ENCODE data around the gene MYL6B.

MYL6B gene

DNA sequence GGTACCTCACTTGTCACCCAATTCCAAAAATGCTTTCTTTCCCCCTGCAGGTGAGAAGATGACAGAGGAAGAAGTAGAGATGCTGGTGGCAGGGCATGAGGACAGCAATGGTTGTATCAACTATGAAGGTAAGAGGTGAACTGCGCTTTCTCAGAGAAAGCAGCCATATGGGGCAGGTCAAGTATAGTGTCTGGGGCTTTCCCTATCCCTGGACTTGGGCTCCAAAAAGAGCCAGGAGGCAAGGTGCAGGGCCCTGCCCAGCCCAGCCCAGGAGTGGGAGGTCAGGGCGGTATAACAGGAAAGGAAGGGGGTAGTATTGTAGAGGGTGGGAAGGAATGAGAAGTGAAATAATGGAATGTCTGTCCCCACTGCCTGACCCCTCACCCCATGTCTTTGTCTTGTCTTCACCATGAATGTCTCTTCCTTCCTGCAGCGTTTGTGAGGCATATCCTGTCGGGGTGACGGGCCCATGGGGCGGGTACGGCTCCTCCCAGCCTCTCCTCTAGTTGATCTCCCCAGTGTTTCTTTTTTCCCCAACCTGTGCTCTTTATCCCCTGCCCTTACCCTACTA, 7.9 kb downstream of the MYL6B start:
- no peaks in the 10 kb centered on the region for H3K9me3 ChIP-seq (ENCODE audit: control insufficient read depth, insufficient read depth, low read length)
- H3K4me3 ChIP-seq (ENCODE audit: low read length) = no peak overlapping the region
- no peak for DNase-seq (ENCODE audit: low read depth, low spot score)
- H3K4me1 ChIP-seq (ENCODE audit: control insufficient read depth, insufficient read depth, low read length) = peaks cover 7% of the 10 kb centered on the region
- no CpG with 5 or more reads among the region's 7 CpGs for WGBS (ENCODE audit: insufficient coverage, insufficient read length)
- H3K27me3 ChIP-seq (ENCODE audit: control insufficient read depth, insufficient read depth, low read length) = no peaks in the 10 kb centered on the region
- no peak overlapping the region for H3K27ac ChIP-seq (ENCODE audit: low read length)
- peaks cover 45% of the 10 kb centered on the region for H3K36me3 ChIP-seq (ENCODE audit: control insufficient read depth, insufficient read depth, low read length)

DNA sequence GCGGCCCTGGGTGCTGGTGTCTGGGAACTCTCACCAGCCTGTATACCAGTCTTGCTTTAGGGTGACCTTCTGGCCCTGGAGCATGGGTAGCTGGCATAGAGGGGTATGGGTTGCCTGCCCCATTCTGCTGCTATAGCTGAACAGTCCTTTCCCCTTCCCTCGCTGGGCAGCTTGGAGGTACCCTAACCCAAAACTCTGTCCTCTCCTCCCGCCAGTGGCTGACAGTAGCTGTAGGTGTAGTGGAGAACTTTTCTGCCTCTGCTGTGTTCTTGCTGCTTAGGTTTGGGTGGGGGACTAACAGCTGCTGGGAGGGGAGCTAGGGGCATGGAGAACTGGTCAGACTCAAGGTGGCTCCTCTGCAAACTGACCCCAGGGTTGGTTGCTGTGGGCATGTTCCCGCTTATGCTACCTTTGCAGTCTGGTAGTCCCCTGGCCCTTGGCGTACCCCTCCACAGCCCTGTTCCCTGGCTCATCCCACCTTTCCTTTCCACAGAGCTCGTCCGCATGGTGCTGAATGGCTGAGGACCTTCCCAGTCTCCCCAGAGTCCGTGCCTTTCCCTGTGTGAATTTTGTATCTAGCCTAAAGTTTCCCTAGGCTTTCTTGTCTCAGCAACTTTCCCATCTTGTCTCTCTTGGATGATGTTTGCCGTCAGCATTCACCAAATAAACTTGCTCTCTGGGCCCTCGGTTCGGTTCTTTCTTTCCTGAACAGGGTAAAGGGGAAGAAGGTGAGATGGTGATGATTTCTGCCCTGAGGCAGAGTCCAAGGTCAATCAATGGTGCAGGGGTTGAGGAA, 8.7 kb downstream of the MYL6B start:
- H3K4me1 ChIP-seq (ENCODE audit: control insufficient read depth, insufficient read depth, low read length) = peaks cover 7% of the 10 kb centered on the region
- no peak overlapping the region for H3K4me3 ChIP-seq (ENCODE audit: low read length)
- H3K9me3 ChIP-seq (ENCODE audit: control insufficient read depth, insufficient read depth, low read length) = no peaks in the 10 kb centered on the region
- H3K36me3 ChIP-seq (ENCODE audit: control insufficient read depth, insufficient read depth, low read length) = peaks cover 46% of the 10 kb centered on the region
- no peaks in the 10 kb centered on the region for H3K27me3 ChIP-seq (ENCODE audit: control insufficient read depth, insufficient read depth, low read length)
- no peak overlapping the region for H3K27ac ChIP-seq (ENCODE audit: low read length)
- no peak for DNase-seq (ENCODE audit: low read depth, low spot score)
- WGBS (ENCODE audit: insufficient coverage, insufficient read length) = no CpG with 5 or more reads among the region's 11 CpGs

DNA sequence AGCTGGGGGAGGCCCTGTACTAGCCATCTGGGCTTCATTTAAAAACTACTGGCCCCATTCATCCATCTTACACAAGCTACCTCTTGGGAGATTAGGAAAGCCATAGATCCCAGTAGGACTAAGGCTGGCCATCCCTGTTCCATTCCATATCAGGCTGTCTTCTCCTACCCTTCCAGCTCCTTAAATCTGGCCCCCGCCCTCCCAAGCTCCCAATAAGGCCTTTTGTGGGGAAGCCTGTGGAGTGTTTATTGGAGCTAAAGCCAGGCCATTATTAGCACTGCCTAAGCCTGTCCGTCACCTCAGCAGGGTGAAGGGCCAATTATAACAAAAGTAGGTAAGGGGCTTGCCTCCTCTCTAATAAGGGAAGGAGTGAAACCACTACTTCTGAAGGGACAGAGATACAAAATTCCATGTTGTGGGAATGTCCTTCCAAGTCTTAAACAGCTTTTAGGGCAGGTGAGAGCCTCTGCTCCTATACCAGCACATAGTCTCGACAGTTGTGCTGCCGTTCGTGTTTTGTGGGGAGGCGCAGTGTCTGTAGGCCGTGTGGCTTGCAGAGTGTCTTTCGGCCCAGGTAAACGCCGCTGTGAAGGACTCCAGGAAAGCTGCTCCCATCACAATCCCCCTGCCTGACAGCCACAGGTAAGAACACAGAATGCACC, 9.4 kb downstream of the MYL6B start:
- no CpG with 5 or more reads among the region's 10 CpGs for WGBS (ENCODE audit: insufficient coverage, insufficient read length)
- no peak overlapping the region for H3K27ac ChIP-seq (ENCODE audit: low read length)
- H3K4me1 ChIP-seq (ENCODE audit: control insufficient read depth, insufficient read depth, low read length) = peaks cover 7% of the 10 kb centered on the region
- H3K4me3 ChIP-seq (ENCODE audit: low read length) = no peak overlapping the region
- H3K27me3 ChIP-seq (ENCODE audit: control insufficient read depth, insufficient read depth, low read length) = no peaks in the 10 kb centered on the region
- DNase-seq (ENCODE audit: low read depth, low spot score) = no peak
- H3K36me3 ChIP-seq (ENCODE audit: control insufficient read depth, insufficient read depth, low read length) = peaks cover 46% of the 10 kb centered on the region
- H3K9me3 ChIP-seq (ENCODE audit: control insufficient read depth, insufficient read depth, low read length) = no peaks in the 10 kb centered on the region

DNA sequence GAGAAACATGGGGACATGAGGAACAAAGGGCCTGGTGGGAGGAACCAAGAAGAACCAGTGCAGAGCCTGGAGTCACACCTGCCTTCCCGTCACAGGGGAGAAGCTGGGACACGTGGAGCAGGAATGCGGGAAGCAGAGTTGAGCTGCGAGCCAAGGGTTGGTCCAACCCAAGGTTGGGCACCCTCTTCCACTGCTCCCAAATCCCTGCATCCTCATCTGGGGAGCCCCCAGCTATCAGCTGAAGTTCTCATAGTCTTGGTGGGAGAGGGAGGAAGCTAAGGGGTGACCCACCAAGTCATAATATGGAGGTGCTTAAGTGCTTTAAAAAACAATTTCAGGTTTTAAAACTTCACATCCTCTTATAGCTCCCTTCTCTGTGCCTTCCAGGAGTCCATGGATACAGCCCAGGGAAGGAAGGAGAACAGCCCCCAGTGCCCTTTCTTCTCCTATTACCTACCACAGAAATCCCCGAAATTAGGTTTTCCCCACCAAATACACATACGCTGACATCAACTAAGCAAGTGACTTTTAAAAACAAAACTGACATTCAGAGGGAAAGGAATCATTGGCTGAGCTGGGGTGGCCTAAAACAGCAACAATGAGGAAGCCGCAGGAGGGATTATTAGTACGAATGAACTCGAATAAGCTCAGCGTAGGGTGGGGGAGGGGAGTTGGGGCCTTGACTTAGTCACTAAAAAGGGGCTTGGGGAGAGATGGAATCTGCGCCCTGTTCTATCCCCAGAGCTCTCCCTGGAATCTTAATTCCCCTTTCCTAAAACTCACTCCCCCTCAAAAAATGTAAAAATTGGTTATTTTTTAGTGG, 10.3 kb downstream of the MYL6B start:
- peaks cover 51% of the 10 kb centered on the region for H3K36me3 ChIP-seq (ENCODE audit: control insufficient read depth, insufficient read depth, low read length)
- no peaks in the 10 kb centered on the region for H3K9me3 ChIP-seq (ENCODE audit: control insufficient read depth, insufficient read depth, low read length)
- WGBS (ENCODE audit: insufficient coverage, insufficient read length) = no CpG with 5 or more reads among the region's 11 CpGs
- no peaks in the 10 kb centered on the region for H3K27me3 ChIP-seq (ENCODE audit: control insufficient read depth, insufficient read depth, low read length)
- H3K4me3 ChIP-seq (ENCODE audit: low read length) = no peak overlapping the region
- no peak for DNase-seq (ENCODE audit: low read depth, low spot score)
- no peak overlapping the region for H3K27ac ChIP-seq (ENCODE audit: low read length)
- peaks cover 7% of the 10 kb centered on the region for H3K4me1 ChIP-seq (ENCODE audit: control insufficient read depth, insufficient read depth, low read length)

DNA sequence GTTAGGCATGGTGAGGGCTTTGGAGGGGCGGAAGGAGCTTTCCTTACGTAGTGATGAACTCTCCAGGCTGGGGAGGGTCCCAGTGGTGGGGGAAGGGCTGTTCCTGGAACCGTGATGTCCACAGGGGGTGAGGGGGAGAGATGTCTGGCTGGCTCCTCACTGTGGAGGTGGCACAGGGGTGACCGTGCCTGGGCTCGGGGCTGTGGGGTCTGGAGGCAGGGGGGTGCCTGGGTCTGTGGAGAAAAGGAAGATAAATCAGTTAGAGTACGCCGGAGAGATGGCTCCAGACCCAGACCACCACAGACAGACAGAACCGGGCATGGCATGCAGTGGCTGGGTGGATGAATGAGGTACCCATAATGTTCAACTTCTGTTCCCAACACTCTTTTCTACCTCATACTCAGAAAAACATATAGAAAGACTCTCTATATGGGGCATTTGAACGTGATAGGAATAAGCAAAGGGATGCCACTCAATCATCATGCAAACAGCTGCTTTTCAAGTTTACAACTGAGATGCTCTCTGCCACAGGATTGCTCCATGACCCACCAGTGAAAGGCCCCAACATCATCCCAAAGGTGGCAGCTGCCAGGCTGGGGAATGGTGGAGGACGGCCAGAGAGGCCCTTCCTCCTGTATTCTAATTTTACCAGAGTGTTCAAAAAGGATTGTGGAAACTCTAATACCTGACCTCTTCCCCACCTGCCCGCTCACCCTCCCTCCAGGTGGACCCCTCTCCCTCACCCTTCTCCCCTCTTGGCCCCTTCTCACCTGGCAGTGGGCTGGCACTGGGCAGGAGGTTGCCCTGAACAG, 11.4 kb downstream of the MYL6B start:
- WGBS (ENCODE audit: insufficient coverage, insufficient read length) = no CpG with 5 or more reads among the region's 11 CpGs
- Histone ChIP-seq H3K27ac (ENCODE audit: low read length) (no peak overlapping the region), H3K4me1 (ENCODE audit: control insufficient read depth, insufficient read depth, low read length) (peaks cover 7% of the 10 kb centered on the region)

DNA sequence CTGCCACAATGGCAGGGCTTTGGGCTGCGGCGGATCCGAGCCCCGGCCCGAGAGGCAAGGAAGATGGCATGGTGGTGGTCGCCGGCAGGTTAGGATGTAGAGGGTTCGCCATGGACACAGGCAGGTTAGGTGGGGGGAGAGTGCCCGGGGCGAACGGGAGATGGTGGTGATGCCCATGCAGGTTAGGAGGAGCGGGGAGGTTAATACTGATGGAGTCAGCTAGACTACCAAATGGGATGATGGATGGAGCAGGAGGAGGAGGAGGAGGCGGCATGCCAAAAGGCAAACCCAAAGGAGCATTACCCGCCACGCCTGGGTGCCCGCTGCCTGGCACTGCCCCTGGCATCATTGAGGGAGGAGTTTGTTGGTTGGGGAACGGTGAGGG, 11.9 kb downstream of the MYL6B start:
- H3K27ac ChIP-seq (ENCODE audit: low read length) = no peak overlapping the region

More for the DNA sequence above, 11.4 kb downstream of the MYL6B start:
- DNase-seq (ENCODE audit: low read depth, low spot score) = no peak
- H3K36me3 ChIP-seq (ENCODE audit: control insufficient read depth, insufficient read depth, low read length) = peaks cover 55% of the 10 kb centered on the region
- no peaks in the 10 kb centered on the region for H3K27me3 ChIP-seq (ENCODE audit: control insufficient read depth, insufficient read depth, low read length)
- no peaks in the 10 kb centered on the region for H3K9me3 ChIP-seq (ENCODE audit: control insufficient read depth, insufficient read depth, low read length)
- no peak overlapping the region for H3K4me3 ChIP-seq (ENCODE audit: low read length)

DNA sequence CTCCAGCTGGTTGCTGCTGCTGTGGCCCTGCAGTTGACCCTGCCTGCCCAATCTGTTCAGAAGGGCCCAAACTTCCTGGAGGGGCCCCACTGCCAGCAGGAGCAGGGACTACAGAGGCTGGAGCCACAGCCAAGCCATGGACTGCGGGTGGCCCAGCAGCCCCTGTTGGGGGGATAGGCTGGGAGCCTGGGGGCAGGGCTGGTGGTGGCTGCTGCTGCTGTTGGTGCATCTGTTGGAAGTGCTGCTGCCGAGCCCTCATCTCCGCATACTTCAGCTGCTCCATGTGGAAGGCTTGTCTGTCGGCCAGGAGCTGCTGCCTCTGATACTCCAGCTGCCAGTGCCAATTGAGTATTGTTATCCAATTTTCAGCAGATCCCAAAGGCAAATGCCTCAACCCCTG, 13.0 kb downstream of the MYL6B start:
- no peaks in the 10 kb centered on the region for H3K27me3 ChIP-seq (ENCODE audit: control insufficient read depth, insufficient read depth, low read length)
- H3K27ac ChIP-seq (ENCODE audit: low read length) = no peak overlapping the region
- WGBS (ENCODE audit: insufficient coverage, insufficient read length) = no CpG with 5 or more reads among the region's 4 CpGs
- no peak for DNase-seq (ENCODE audit: low read depth, low spot score)
- H3K4me3 ChIP-seq (ENCODE audit: low read length) = no peak overlapping the region
- H3K36me3 ChIP-seq (ENCODE audit: control insufficient read depth, insufficient read depth, low read length) = peaks cover 57% of the 10 kb centered on the region
- H3K4me1 ChIP-seq (ENCODE audit: control insufficient read depth, insufficient read depth, low read length) = peaks cover 4% of the 10 kb centered on the region
- no peaks in the 10 kb centered on the region for H3K9me3 ChIP-seq (ENCODE audit: control insufficient read depth, insufficient read depth, low read length)

More for the DNA sequence above, 11.9 kb downstream of the MYL6B start:
- Histone ChIP-seq H3K4me1 (ENCODE audit: control insufficient read depth, insufficient read depth, low read length) (peaks cover 7% of the 10 kb centered on the region), H3K4me3 (ENCODE audit: low read length) (no peak overlapping the region), H3K27me3 (ENCODE audit: control insufficient read depth, insufficient read depth, low read length) (no peaks in the 10 kb centered on the region), H3K36me3 (ENCODE audit: control insufficient read depth, insufficient read depth, low read length) (peaks cover 57% of the 10 kb centered on the region), H3K9me3 (ENCODE audit: control insufficient read depth, insufficient read depth, low read length) (no peaks in the 10 kb centered on the region)
- DNase-seq (ENCODE audit: low read depth, low spot score) = no peak
- WGBS (ENCODE audit: insufficient coverage, insufficient read length) = no CpG with 5 or more reads among the region's 17 CpGs

DNA sequence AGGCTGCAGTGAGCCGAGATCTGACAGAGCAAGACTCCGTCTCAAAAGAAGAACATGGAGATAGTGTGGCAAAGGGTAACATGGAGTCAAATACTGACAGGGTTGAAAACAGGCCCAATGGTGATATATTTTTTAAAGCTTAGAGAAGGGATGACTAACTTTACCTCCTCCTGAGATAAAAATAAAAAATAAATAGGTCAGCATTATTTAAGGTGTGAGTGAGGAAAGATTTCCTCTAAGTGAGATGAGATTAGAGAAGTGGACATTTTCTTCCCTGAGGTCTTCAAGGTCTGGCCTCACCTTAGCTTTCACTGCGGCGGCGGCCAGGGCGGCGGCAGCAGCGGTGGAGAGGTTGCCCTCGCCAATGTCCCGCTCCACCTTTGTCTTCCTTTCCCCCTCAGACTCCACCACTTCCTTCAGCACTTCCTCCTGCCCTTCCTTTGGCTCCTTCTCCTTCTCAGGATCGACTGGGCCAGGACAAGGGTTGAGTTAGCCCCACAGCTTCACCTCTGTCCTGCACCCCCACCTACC, 16.9 kb downstream of the MYL6B start:
- no peak for DNase-seq (ENCODE audit: low read depth, low spot score)
- Histone ChIP-seq H3K4me1 (ENCODE audit: control insufficient read depth, insufficient read depth, low read length) (no peaks in the 10 kb centered on the region), H3K27ac (ENCODE audit: low read length) (no peak overlapping the region), H3K9me3 (ENCODE audit: control insufficient read depth, insufficient read depth, low read length) (no peaks in the 10 kb centered on the region), H3K4me3 (ENCODE audit: low read length) (no peak overlapping the region), H3K36me3 (ENCODE audit: control insufficient read depth, insufficient read depth, low read length) (peaks cover 46% of the 10 kb centered on the region), H3K27me3 (ENCODE audit: control insufficient read depth, insufficient read depth, low read length) (no peaks in the 10 kb centered on the region)
- WGBS (ENCODE audit: insufficient coverage, insufficient read length) = no CpG with 5 or more reads among the region's 11 CpGs

DNA sequence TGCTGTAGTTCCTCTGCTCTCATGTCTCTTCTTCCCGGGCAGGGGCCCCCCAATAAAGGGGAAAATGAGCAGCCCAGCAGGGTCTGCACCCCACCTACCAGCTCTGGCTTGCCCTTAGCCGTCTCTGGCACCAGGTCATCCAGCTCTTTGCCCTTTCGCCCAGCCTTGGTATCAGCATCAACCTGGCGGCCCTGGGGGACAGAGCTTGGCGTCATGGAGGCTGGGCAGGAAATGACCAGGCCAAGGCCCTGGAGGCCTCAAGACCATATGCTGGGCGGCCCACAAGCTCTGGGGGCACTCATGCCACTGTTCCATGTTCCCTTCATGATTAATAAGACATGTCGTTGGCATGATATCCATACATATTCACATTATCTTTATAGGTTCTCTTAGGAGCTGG, 20.5 kb downstream of the MYL6B start:
- Histone ChIP-seq H3K36me3 (ENCODE audit: control insufficient read depth, insufficient read depth, low read length) (peaks cover 36% of the 10 kb centered on the region), H3K27ac (ENCODE audit: low read length) (no peak overlapping the region), H3K9me3 (ENCODE audit: control insufficient read depth, insufficient read depth, low read length) (no peaks in the 10 kb centered on the region), H3K4me3 (ENCODE audit: low read length) (no peak overlapping the region), H3K27me3 (ENCODE audit: control insufficient read depth, insufficient read depth, low read length) (no peaks in the 10 kb centered on the region), H3K4me1 (ENCODE audit: control insufficient read depth, insufficient read depth, low read length) (no peaks in the 10 kb centered on the region)
- no peak for DNase-seq (ENCODE audit: low read depth, low spot score)
- WGBS (ENCODE audit: insufficient coverage, insufficient read length) = no CpG with 5 or more reads among the region's 7 CpGs

Data from iPS DF 6.9 (cell line).